Bronchial epithelial cell (primary cell): Measurements from ENCODE around the gene TTLL8. TPM values are rescaled to one million over a fixed set of nuclear protein-coding genes. Genes with fewer than 3 reads are reported as not detected.

Experiments
- DNase-seq: peaks from one replicate; pipeline ENCODE4 v3.0.0-alpha.2; 2010; ENCODE audit warnings: low read depth
- FAIRE-seq: peaks from 2 replicates; lab custom pipeline; 2011; peaks lifted over from hg19 to GRCh38; lab: Jason Lieb, UNC
- H3K27me3 ChIP-seq: 2 replicates; pipeline ENCODE4 v1.5.1; 2011; ENCODE audit warnings: low read length; ENCODE audit not compliant: control insufficient read depth, insufficient read depth
- H3K36me3 ChIP-seq: 2 replicates; pipeline ENCODE4 v1.5.1; 2011; ENCODE audit warnings: low read length; ENCODE audit not compliant: control insufficient read depth, insufficient read depth
- H3K4me3 ChIP-seq: 2 replicates; pipeline ENCODE4 v1.5.1; 2011; ENCODE audit warnings: mild to moderate bottlenecking, low read depth, low read length, control low read depth
- total RNA-seq: library from RNA; depleted of rRNA; stranded (reverse); fragments of >200 nt; gene quantifications from 2 replicates; pipeline ENCODE4 v1.2.1, GENCODE V29; 2014
- TF ChIP-seq, protein P1 (sequence below): IDR thresholded peaks from 2 replicates; pipeline ENCODE4 v1.5.1; 2011; ENCODE audit warnings: mild to moderate bottlenecking, moderate library complexity, low read length, control low read depth, inconsistent platforms; ENCODE audit not compliant: insufficient read depth, severe bottlenecking

Gene TTLL8
- total RNA-seq, 1 donor from 2014 or later, result not detected

DNA sequence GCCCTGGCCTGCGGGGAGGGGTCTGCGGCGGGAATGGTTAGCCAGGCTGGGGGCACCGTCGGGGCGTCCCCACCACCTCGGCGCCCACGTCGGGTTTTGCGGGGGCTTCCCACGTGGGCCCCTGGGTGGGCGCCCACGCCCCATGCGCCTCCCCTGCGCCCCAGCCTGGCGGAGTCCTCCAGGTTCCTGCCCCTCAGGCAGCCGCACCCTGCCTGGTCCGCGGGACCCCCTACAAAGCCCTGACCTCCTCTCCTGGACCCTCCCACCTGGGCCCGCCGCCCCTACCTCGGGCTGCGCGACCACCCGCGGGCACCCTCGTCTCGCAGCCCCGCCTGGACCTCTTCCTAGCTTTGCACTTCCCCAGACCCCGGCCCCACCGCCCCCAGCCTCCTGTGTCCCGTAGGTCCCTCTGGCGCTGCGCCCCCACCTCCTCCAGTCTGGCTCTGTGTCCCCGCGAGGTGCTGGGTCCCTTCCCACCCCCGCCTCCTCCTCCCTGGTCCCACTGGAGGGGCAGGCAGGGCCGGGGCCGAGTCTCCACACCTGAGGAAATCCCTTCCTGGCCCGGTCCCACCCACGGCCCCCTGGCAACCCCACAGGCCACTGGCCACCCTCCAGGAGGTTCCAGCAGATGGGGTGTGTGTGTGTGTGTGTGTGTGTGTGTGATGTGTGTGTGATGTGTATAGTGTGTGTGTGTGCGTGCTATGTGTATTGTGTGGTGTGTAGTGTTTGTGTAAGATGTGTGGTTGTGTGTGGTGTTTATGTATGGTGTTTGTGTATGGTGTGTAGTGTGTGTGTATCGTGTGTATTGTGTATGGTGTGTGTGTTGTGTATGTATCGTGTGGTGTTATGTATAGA lies 85.7 kb downstream of the TTLL8 start:
- H3K4me3 ChIP-seq, result no peak overlapping the region
- TF ChIP-seq, protein P1, sequence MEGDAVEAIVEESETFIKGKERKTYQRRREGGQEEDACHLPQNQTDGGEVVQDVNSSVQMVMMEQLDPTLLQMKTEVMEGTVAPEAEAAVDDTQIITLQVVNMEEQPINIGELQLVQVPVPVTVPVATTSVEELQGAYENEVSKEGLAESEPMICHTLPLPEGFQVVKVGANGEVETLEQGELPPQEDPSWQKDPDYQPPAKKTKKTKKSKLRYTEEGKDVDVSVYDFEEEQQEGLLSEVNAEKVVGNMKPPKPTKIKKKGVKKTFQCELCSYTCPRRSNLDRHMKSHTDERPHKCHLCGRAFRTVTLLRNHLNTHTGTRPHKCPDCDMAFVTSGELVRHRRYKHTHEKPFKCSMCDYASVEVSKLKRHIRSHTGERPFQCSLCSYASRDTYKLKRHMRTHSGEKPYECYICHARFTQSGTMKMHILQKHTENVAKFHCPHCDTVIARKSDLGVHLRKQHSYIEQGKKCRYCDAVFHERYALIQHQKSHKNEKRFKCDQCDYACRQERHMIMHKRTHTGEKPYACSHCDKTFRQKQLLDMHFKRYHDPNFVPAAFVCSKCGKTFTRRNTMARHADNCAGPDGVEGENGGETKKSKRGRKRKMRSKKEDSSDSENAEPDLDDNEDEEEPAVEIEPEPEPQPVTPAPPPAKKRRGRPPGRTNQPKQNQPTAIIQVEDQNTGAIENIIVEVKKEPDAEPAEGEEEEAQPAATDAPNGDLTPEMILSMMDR, result no peak
- no peaks in the 10 kb centered on the region for H3K27me3 ChIP-seq
- FAIRE-seq, result no peak
- no peaks in the 10 kb centered on the region for H3K36me3 ChIP-seq
- DNase-seq, result no peak

GRCh38 chr22:49971232-49972162 lies 86.6 kb downstream of the TTLL8 start:
- Histone ChIP-seq H3K4me3 (peak overlapping the region; percentile 43), H3K36me3 (no peaks in the 10 kb centered on the region), H3K27me3 (no peaks in the 10 kb centered on the region)
- TF ChIP-seq, protein P1, result no peak
- FAIRE-seq, result no peak
- DNase-seq, result no peak

DNA sequence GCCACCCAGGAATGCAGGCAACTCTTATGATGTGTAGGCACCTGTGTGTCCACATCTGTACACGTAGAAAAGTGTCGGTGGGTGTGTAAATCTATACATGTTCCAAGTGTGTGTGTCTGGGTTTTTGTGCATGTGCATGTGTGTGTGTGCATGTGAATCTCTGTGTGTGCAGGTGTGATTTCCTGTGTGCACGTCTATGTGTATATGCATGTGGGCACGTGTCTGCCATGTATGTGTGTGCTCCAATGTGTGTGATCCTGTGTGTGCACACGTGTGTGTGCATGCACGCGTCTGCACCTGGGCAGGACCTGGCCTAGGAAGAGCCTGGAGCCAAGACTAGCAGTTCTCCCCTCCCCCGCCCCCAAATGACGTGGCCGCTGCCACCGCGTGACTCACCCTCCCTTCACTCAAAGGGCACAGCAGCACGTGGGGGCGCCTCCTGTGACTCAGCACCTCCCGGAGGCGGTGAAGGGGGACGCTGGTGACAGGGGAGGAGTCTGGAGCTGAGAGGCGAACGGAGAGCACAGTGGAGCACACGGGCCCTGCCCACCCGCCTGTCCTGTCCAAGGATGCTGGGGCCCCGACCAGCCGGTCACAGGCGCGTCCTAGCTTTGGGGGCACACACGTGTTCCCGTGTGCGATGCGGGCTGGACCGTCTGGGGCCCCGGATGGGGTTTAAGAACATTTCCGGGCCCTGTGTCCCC lies 87.4 kb downstream of the TTLL8 start:
- Histone ChIP-seq H3K36me3 (no peaks in the 10 kb centered on the region), H3K27me3 (no peaks in the 10 kb centered on the region), H3K4me3 (peak overlapping the region; percentile 43)
- TF ChIP-seq, protein P1, result no peak
- DNase-seq (peak; percentile 85), FAIRE-seq (peak; percentile 97)

DNA sequence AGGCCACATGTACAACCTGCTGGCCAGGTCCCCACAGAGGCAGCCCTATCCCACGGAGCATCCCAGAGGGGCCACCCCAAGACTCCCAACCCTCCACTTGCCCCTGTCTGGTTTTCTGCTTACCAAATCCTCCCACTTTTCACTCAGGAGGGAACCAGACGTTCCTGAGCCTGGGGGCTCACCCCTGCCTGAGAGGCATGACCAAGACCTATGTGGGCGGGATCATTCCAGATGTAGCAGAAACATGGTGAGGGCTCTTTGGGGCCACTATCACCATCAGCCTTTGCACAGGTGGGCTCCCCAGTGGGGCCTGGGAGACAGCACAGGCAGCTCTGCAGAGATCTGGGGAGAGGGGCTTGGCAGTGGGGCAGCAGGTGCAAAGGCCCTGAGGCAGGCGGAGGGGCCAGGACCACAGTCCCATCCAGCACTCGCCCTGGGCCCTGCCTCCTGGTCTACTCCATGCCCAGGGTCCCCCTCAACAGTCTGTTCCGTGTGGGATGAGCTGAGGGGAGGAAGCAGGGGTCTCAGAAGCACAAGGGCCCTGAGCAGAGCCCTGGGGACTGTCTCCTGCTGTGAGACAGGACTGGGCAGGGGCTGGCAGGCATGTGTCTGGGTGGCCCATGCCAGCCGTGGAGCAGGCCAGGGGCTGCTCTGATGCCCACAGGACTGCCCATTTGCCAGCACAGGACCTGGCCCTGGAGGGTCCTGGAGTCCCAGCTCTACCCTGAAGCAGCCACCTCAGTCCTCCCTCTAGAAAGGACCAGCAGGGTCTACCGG lies 88.2 kb downstream of the TTLL8 start:
- FAIRE-seq (no peak), DNase-seq (no peak)
- no peak overlapping the region for H3K4me3 ChIP-seq
- H3K36me3 ChIP-seq, result no peaks in the 10 kb centered on the region
- TF ChIP-seq, protein P1, result no peak
- H3K27me3 ChIP-seq, result no peaks in the 10 kb centered on the region
